ENCODE results near the gene SLIT2. TPM values are rescaled to one million over a fixed set of nuclear protein-coding genes. Genes with fewer than 3 reads are reported as not detected.

SLIT2 gene
- total RNA-seq, 1 donor from 2014 or later: 25.2 TPM

- Histone ChIP-seq H3K4me3 (no peak overlapping the region), H3K27ac (no peak overlapping the region), H3K36me3 (no peaks in the 10 kb centered on the region), H3K9me3 (no peaks in the 10 kb centered on the region), H3K4me1 (no peaks in the 10 kb centered on the region), H3K27me3 (no peaks in the 10 kb centered on the region)
- intact Hi-C loops (cut with DNase I): no loop called here
- TF ChIP-seq CTCF (IDR thresholded peaks at IDR 0.05): no peak
- DNase-seq (ENCODE audit: low spot score in 2 of 2): no peak
These were observed 33.3 kb downstream of the SLIT2 start for GRCh38 chr4:20284990-20285389.

DNA sequence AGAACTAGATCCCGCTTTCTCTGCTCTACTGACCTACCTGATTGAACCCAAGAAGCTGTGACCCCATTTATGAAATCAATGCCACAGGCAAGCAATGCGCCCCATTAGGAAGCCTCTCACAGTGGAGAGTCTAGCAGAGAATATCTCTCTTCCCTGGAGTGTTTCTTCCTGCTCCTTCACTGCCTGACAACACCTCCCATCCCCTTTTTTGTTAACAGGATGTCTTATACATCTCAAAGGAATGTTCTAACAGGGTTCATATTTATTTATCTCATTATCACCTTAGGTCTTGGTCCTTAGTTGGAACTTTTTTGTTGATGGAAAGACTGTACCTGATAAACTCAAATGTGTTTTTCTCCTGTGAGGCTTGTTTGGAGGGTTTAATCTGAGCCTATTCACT is 35.5 kb downstream of the SLIT2 start:
- no peak for DNase-seq (ENCODE audit: low spot score in 2 of 2)
- intact Hi-C loops (cut with DNase I): no loop called here
- Histone ChIP-seq H3K9me3 (no peaks in the 10 kb centered on the region), H3K27me3 (no peaks in the 10 kb centered on the region), H3K36me3 (no peaks in the 10 kb centered on the region), H3K27ac (no peak overlapping the region), H3K4me1 (no peaks in the 10 kb centered on the region), H3K4me3 (no peak overlapping the region)
- no peak for TF ChIP-seq CTCF (IDR thresholded peaks at IDR 0.05)

DNA sequence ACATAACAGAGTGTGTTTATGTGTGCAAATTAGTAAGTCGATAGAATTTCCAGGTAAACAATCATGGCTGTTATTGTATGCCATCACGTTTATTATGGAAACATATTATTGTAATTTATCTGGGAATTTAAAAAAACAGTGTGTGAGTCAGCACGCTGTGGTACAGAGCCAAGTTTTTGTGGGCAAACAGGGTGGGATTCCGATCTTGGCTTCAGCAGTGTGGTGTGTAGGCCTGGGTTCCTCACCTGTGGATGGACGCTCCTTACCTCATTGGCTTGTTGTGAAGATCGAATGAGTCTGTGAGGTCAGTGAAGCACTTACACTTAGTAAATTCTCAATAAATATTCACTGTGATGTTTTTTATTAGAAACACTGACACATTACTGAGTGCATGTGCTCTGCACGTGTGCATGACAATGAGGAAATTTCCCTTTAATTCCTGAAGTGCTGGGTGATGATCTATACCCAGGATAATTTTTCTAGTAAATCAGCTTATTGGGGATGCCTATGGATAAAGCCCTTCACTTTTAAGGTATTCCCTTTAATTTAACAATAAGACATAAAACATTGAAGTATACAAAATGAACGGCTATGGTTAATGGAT is 36.4 kb downstream of the SLIT2 start:
- no peak for TF ChIP-seq CTCF (IDR thresholded peaks at IDR 0.05)
- DNase-seq (ENCODE audit: low spot score in 2 of 2): no peak
- Histone ChIP-seq H3K4me1 (no peaks in the 10 kb centered on the region), H3K4me3 (no peak overlapping the region), H3K27me3 (no peaks in the 10 kb centered on the region), H3K9me3 (no peaks in the 10 kb centered on the region), H3K36me3 (no peaks in the 10 kb centered on the region), H3K27ac (no peak overlapping the region)
- intact Hi-C loops (cut with DNase I): no loop called here

- Histone ChIP-seq H3K36me3 (no peaks in the 10 kb centered on the region), H3K27me3 (no peaks in the 10 kb centered on the region), H3K27ac (no peak overlapping the region), H3K4me3 (no peak overlapping the region), H3K4me1 (no peaks in the 10 kb centered on the region), H3K9me3 (no peaks in the 10 kb centered on the region)
- no peak for TF ChIP-seq CTCF (IDR thresholded peaks at IDR 0.05)
- intact Hi-C loops (cut with DNase I): no loop called here
- no peak for DNase-seq (ENCODE audit: low spot score in 2 of 2)
These were observed 37.3 kb downstream of the SLIT2 start for GRCh38 chr4:20288846-20289512.

- no peaks in the 10 kb centered on the region for H3K27me3 ChIP-seq
- H3K4me3 ChIP-seq: no peak overlapping the region
- no peaks in the 10 kb centered on the region for H3K36me3 ChIP-seq
- TF ChIP-seq CTCF (IDR thresholded peaks at IDR 0.05): no peak
- intact Hi-C loops (cut with DNase I): no loop called here
- H3K27ac ChIP-seq: no peak overlapping the region
- H3K4me1 ChIP-seq: no peaks in the 10 kb centered on the region
- no peaks in the 10 kb centered on the region for H3K9me3 ChIP-seq
- DNase-seq (ENCODE audit: low spot score in 2 of 2): no peak
These were observed 38.1 kb downstream of the SLIT2 start for GRCh38 chr4:20289782-20290181.

All from ascending aorta (tissue), 2 donors.